HL-60 (cell line): ENCODE results near the gene ASB7.

ENCODE experiments used
- CTCF ChIP-seq: IDR thresholded peaks from one replicate; pipeline ENCODE4 v1.5.1; 2011; ENCODE audit warnings: low read length, control low read depth, inconsistent platforms; ENCODE audit not compliant: insufficient read depth
- POLR2AphosphoS5 ChIP-seq: IDR thresholded peaks from 2 replicates; pipeline ENCODE4 v1.6.1; 2012; ENCODE audit warnings: low read depth
- REST ChIP-seq: IDR thresholded peaks from 2 replicates; pipeline ENCODE4 v1.6.1; 2012; ENCODE audit warnings: low read depth; ENCODE audit not compliant: insufficient replicate concordance

GRCh38 chr15:100665570-100665969 is 63.2 kb downstream of the ASB7 start:
- TF ChIP-seq CTCF (no peak), POLR2AphosphoS5 (no peak), REST (no peak)
